GM23338 (cell line): ENCODE results near the gene CRYBG2.

Experiments
- CREB1 ChIP-seq: fragments of 250-450 bp; sonication (Bioruptor Pico); IDR thresholded peaks from 2 replicates; pipeline ENCODE4 v1.5.0; 2020; ENCODE audit warnings: low read depth, mild to moderate bottlenecking, moderate library complexity
- EZH2 ChIP-seq: fragments of 200-600 bp; sonication (generic); IDR thresholded peaks from one replicate; pipeline ENCODE4 v1.8.0; 2017; ENCODE audit warnings: antibody characterized with exemption, mild to moderate bottlenecking, low read depth; ENCODE audit not compliant: unreplicated experiment
- EZH2phosphoT487 ChIP-seq: fragments of 200-600 bp; sonication (generic); IDR thresholded peaks from one replicate; pipeline ENCODE4 v1.8.1; 2018; ENCODE audit warnings: antibody characterized with exemption; ENCODE audit not compliant: unreplicated experiment
- JUNB ChIP-seq: IDR thresholded peaks from one replicate; pipeline ENCODE4 v1.6.1; 2016; ENCODE audit warnings: antibody characterized with exemption; ENCODE audit not compliant: unreplicated experiment
- NANOG ChIP-seq: IDR thresholded peaks from 2 replicates; pipeline ENCODE4 v1.6.1; 2016; ENCODE audit warnings: antibody characterized with exemption, borderline replicate concordance
- POLR2AphosphoS5 ChIP-seq: IDR thresholded peaks from 2 replicates; pipeline ENCODE4 v1.6.1; 2016; ENCODE audit warnings: antibody characterized with exemption, low read depth
- STAT1 ChIP-seq: IDR thresholded peaks from one replicate; pipeline ENCODE4 v1.6.1; 2016; ENCODE audit warnings: antibody characterized with exemption; ENCODE audit not compliant: unreplicated experiment
- ZNF114 ChIP-seq: fragments of 250-450 bp; sonication (Bioruptor Pico); IDR thresholded peaks from 2 replicates; pipeline ENCODE4 v1.5.0; 2020; ENCODE audit warnings: mild to moderate bottlenecking, moderate library complexity
- ZNF331 ChIP-seq: fragments of 250-450 bp; sonication (Bioruptor Pico); IDR thresholded peaks from 2 replicates; pipeline ENCODE4 v1.5.0; 2020; ENCODE audit warnings: low read depth, mild to moderate bottlenecking, moderate library complexity
- TF ChIP-seq, protein P1 (sequence below): IDR thresholded peaks from one replicate; pipeline ENCODE4 v1.6.1; 2018; ENCODE audit warnings: antibody characterized with exemption; ENCODE audit not compliant: unreplicated experiment
- TF ChIP-seq, protein P2 (sequence below), 2 experiments: fragments of 200-600 bp in 1 of 2; sonication (generic) in 1 of 2; conservative IDR thresholded peaks; 2 replicates each; pipeline versions ENCODE4 v1.5.1 to v1.6.1; 2016 to 2017; ENCODE audit warnings: antibody characterized with exemption in 2 of 2, low read depth in 2 of 2, mild to moderate bottlenecking in 2 of 2, moderate library complexity in 1 of 2
- TF ChIP-seq, protein P3 (sequence below): IDR thresholded peaks from 2 replicates; pipeline ENCODE4 v1.6.1; 2016; ENCODE audit warnings: antibody characterized with exemption
- TF ChIP-seq, protein P4 (sequence below): fragments of 250-450 bp; sonication (Bioruptor Pico); IDR thresholded peaks from 2 replicates; pipeline ENCODE4 v1.5.0; 2020; ENCODE audit warnings: mild to moderate bottlenecking, moderate library complexity

DNA sequence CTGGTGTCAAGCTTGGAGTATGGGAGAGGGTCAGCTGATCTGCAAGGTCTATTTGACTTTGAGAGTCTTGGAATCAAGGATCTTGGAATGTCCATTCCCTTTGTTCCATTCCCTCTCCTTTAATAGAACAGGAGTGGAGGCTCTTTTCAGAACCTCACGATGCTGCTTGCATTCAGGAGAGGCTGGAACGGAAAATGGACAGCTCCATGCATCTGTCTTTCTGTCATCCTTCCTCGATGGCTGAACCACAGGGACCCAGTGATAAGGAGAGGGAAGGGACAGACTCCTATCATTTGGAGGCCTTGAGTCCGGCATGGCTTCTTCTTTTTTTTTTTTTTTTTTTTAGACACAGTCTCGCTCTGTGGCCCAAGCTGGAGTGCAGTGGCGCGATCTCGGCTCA is 41.8 kb upstream of the CRYBG2 start:
- TF ChIP-seq, protein P1, sequence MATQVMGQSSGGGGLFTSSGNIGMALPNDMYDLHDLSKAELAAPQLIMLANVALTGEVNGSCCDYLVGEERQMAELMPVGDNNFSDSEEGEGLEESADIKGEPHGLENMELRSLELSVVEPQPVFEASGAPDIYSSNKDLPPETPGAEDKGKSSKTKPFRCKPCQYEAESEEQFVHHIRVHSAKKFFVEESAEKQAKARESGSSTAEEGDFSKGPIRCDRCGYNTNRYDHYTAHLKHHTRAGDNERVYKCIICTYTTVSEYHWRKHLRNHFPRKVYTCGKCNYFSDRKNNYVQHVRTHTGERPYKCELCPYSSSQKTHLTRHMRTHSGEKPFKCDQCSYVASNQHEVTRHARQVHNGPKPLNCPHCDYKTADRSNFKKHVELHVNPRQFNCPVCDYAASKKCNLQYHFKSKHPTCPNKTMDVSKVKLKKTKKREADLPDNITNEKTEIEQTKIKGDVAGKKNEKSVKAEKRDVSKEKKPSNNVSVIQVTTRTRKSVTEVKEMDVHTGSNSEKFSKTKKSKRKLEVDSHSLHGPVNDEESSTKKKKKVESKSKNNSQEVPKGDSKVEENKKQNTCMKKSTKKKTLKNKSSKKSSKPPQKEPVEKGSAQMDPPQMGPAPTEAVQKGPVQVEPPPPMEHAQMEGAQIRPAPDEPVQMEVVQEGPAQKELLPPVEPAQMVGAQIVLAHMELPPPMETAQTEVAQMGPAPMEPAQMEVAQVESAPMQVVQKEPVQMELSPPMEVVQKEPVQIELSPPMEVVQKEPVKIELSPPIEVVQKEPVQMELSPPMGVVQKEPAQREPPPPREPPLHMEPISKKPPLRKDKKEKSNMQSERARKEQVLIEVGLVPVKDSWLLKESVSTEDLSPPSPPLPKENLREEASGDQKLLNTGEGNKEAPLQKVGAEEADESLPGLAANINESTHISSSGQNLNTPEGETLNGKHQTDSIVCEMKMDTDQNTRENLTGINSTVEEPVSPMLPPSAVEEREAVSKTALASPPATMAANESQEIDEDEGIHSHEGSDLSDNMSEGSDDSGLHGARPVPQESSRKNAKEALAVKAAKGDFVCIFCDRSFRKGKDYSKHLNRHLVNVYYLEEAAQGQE: no peak
- TF ChIP-seq EZH2 (no peak), POLR2AphosphoS5 (no peak), JUNB (no peak), EZH2phosphoT487 (no peak), CREB1 (CRISPR knock-in tag) (no peak), ZNF114 (CRISPR knock-in tag) (no peak), NANOG (no peak), ZNF331 (no peak), STAT1 (no peak)
- TF ChIP-seq, protein P2, sequence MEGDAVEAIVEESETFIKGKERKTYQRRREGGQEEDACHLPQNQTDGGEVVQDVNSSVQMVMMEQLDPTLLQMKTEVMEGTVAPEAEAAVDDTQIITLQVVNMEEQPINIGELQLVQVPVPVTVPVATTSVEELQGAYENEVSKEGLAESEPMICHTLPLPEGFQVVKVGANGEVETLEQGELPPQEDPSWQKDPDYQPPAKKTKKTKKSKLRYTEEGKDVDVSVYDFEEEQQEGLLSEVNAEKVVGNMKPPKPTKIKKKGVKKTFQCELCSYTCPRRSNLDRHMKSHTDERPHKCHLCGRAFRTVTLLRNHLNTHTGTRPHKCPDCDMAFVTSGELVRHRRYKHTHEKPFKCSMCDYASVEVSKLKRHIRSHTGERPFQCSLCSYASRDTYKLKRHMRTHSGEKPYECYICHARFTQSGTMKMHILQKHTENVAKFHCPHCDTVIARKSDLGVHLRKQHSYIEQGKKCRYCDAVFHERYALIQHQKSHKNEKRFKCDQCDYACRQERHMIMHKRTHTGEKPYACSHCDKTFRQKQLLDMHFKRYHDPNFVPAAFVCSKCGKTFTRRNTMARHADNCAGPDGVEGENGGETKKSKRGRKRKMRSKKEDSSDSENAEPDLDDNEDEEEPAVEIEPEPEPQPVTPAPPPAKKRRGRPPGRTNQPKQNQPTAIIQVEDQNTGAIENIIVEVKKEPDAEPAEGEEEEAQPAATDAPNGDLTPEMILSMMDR (conservative IDR thresholded peaks at IDR 0.05; ENCODE audit: low read depth in 2 of 2): no peak
- TF ChIP-seq, protein P3, sequence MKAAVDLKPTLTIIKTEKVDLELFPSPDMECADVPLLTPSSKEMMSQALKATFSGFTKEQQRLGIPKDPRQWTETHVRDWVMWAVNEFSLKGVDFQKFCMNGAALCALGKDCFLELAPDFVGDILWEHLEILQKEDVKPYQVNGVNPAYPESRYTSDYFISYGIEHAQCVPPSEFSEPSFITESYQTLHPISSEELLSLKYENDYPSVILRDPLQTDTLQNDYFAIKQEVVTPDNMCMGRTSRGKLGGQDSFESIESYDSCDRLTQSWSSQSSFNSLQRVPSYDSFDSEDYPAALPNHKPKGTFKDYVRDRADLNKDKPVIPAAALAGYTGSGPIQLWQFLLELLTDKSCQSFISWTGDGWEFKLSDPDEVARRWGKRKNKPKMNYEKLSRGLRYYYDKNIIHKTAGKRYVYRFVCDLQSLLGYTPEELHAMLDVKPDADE: no peak
- TF ChIP-seq, protein P4, sequence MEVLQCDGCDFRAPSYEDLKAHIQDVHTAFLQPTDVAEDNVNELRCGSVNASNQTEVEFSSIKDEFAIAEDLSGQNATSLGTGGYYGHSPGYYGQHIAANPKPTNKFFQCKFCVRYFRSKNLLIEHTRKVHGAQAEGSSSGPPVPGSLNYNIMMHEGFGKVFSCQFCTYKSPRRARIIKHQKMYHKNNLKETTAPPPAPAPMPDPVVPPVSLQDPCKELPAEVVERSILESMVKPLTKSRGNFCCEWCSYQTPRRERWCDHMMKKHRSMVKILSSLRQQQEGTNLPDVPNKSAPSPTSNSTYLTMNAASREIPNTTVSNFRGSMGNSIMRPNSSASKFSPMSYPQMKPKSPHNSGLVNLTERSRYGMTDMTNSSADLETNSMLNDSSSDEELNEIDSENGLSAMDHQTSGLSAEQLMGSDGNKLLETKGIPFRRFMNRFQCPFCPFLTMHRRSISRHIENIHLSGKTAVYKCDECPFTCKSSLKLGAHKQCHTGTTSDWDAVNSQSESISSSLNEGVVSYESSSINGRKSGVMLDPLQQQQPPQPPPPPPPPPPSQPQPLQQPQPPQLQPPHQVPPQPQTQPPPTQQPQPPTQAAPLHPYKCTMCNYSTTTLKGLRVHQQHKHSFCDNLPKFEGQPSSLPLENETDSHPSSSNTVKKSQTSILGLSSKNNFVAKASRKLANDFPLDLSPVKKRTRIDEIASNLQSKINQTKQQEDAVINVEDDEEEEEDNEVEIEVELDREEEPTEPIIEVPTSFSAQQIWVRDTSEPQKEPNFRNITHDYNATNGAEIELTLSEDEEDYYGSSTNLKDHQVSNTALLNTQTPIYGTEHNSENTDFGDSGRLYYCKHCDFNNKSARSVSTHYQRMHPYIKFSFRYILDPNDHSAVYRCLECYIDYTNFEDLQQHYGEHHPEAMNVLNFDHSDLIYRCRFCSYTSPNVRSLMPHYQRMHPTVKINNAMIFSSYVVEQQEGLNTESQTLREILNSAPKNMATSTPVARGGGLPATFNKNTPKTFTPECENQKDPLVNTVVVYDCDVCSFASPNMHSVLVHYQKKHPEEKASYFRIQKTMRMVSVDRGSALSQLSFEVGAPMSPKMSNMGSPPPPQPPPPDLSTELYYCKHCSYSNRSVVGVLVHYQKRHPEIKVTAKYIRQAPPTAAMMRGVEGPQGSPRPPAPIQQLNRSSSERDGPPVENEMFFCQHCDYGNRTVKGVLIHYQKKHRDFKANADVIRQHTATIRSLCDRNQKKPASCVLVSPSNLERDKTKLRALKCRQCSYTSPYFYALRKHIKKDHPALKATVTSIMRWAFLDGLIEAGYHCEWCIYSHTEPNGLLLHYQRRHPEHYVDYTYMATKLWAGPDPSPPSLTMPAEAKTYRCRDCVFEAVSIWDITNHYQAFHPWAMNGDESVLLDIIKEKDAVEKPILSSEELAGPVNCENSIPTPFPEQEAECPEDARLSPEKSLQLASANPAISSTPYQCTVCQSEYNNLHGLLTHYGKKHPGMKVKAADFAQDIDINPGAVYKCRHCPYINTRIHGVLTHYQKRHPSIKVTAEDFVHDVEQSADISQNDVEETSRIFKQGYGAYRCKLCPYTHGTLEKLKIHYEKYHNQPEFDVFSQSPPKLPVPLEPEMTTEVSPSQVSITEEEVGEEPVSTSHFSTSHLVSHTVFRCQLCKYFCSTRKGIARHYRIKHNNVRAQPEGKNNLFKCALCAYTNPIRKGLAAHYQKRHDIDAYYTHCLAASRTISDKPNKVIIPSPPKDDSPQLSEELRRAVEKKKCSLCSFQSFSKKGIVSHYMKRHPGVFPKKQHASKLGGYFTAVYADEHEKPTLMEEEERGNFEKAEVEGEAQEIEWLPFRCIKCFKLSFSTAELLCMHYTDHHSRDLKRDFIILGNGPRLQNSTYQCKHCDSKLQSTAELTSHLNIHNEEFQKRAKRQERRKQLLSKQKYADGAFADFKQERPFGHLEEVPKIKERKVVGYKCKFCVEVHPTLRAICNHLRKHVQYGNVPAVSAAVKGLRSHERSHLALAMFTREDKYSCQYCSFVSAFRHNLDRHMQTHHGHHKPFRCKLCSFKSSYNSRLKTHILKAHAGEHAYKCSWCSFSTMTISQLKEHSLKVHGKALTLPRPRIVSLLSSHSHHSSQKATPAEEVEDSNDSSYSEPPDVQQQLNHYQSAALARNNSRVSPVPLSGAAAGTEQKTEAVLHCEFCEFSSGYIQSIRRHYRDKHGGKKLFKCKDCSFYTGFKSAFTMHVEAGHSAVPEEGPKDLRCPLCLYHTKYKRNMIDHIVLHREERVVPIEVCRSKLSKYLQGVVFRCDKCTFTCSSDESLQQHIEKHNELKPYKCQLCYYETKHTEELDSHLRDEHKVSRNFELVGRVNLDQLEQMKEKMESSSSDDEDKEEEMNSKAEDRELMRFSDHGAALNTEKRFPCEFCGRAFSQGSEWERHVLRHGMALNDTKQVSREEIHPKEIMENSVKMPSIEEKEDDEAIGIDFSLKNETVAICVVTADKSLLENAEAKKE (CRISPR knock-in tag): no peak
